HG02852 (cell line): Measurements from ENCODE around the gene TRPM3.

Experiments used
- ATAC-seq: cut with Tn5 transposase; IDR thresholded peaks from one replicate; pipeline ENCODE4 v1.9.1; 2021; ENCODE audit warnings: mild to moderate bottlenecking, moderate library complexity; ENCODE audit not compliant: unreplicated experiment

Gene TRPM3

GRCh38 chr9:70617033-70617828 is 504.2 kb downstream of the TRPM3 start:
- ATAC-seq = no peak

- no peak for ATAC-seq
Measured at GRCh38 chr9:70616228-70616990, 505.0 kb downstream of the TRPM3 start.

- ATAC-seq = no peak
Measured at GRCh38 chr9:70615464-70616138, 505.8 kb downstream of the TRPM3 start.

GRCh38 chr9:70614786-70615463 is 506.5 kb downstream of the TRPM3 start:
- no peak for ATAC-seq

- no peak for ATAC-seq
Measured at GRCh38 chr9:70613024-70613768, 508.2 kb downstream of the TRPM3 start.

GRCh38 chr9:70610287-70610644 is 511.2 kb downstream of the TRPM3 start:
- ATAC-seq = no peak

GRCh38 chr9:70609542-70610286 is 511.7 kb downstream of the TRPM3 start:
- no peak for ATAC-seq

GRCh38 chr9:70609011-70609410 is 512.4 kb downstream of the TRPM3 start:
- no peak for ATAC-seq

DNA sequence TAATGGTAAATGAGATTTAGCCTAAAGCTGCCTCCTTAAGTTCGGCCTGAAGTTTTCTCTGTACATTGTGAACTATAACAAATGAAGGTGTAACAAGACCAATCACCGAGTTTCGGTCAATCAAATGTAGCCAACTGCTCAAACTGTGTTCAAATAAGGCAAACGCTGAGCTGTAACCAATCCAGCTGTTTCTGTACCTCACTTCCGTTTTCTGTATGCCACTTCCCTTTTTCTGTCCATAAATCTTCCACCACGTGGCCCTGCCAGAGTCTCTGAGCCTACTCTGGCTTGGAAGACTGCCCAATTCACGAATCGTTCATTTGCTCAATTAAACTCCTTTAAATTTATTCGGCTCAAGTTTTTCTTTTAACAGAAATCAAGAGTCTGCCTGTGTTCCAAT is 513.5 kb downstream of the TRPM3 start:
- no peak for ATAC-seq

DNA sequence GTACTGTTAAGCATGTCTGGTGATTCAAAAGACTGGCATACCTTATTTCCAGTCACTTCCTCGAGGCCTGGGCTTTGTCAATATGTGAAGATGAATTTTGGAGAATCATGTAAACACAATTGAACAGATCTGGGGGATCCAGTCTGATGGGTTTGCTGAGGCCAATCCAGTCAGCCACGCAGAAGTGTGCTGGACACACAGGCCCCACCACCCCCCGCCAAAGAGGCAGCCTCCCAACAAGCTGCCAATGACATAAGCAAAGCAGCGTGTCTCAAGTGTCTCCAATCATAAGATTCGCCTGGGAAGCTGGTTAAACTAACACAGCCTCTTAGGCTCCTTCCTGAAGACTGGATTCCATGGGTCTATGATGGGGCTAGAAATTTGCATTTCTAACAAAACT is 514.1 kb downstream of the TRPM3 start:
- ATAC-seq = no peak

DNA sequence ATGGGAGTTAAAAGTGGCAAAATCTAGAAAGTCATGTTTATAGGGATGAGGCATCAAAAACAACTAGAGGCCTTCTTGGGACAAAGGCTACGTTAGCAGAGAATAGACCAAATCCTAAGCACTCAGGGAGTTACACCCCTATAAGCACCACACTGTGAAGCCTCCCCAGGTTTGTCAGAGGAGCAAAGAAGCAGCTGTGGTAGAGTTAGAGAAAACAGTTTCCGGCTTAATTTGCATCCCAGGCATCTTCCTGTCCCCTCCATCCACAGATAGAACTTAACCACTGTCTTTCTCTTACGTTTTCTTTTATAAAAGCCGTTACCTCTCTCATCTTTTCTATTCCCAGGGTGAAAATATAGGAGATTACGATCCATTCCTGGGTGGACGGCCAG is 518.4 kb downstream of the TRPM3 start:
- ATAC-seq = no peak

- peak; percentile 69 for ATAC-seq
Measured at GRCh38 chr9:70602321-70603019, 519.0 kb downstream of the TRPM3 start.

GRCh38 chr9:70601000-70601951 is 520.1 kb downstream of the TRPM3 start:
- ATAC-seq = no peak

GRCh38 chr9:70600506-70600905 is 520.9 kb downstream of the TRPM3 start:
- ATAC-seq = no peak

GRCh38 chr9:70597886-70598285 is 523.5 kb downstream of the TRPM3 start:
- no peak for ATAC-seq

DNA sequence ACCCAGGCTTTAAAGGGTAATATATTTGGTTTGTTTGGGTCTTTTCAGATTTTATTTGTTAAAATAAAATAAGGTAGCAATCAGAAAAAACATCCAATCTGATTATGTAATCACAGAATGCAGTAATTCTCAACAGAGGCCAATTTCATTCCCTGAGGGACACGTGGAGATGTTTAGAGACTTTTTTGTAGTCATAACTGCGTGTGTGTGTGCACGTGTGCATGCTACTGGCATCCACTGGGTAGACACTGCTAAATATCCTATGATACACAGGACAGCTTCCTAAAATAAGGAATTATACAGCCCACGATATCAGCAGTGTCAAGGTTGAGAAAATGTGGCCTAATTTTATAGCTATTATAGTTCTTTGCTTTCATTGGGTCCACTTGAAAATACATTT is 526.2 kb downstream of the TRPM3 start:
- no peak for ATAC-seq

GRCh38 chr9:70594386-70594944 is 527.0 kb downstream of the TRPM3 start:
- no peak for ATAC-seq

- no peak for ATAC-seq
Measured at GRCh38 chr9:70593241-70593640, 528.2 kb downstream of the TRPM3 start.
